ENCODE results near the gene SPDYA. TPM values are rescaled to one million over a fixed set of nuclear protein-coding genes. Genes with fewer than 3 reads are reported as not detected.

SPDYA gene
- total RNA-seq, 1 experiment from 2014 or later: 0.69 TPM

GRCh38 chr2:28895189-28895893, 84.7 kb downstream of the SPDYA start:
- no TSS peak for BruUV-seq (replicated peaks)
- Histone ChIP-seq H3K4me3 (ENCODE audit: low read length) (peak overlapping the region; percentile 92), H4K20me1 (ENCODE audit: low read length) (peaks cover 47% of the 10 kb centered on the region), H3K9me3 (ENCODE audit: low read length) (no peaks in the 10 kb centered on the region), H3K27ac (ENCODE audit: low read length) (peak overlapping the region; percentile 71), H3K27me3 (ENCODE audit: low read length) (no peaks in the 10 kb centered on the region), H3K9ac (ENCODE audit: low read length) (peak overlapping the region; percentile 99), H3K36me3 (ENCODE audit: low read depth, low read length) (peaks cover 17% of the 10 kb centered on the region; the same call in 1 of the 2 replicates), H3K4me1 (ENCODE audit: insufficient read depth, low read length) (peaks cover 24% of the 10 kb centered on the region), H3K9me2 (replicated peaks; ENCODE audit: low read length) (no peaks in the 10 kb centered on the region), H3K4me2 (ENCODE audit: low read length) (peak overlapping the region; percentile 93), H3K79me2 (ENCODE audit: low read length) (peaks cover 59% of the 10 kb centered on the region), H2AFZ (ENCODE audit: low read length) (peak overlapping the region; percentile 57; the same call in 1 of the 2 replicates), H3F3A (ENCODE audit: low read length, unreplicated experiment) (no peaks in the 10 kb centered on the region)
- TF ChIP-seq CTCF (conservative IDR thresholded peaks at IDR 0.05; ENCODE audit: low read depth, low read length): no peak
- TF ChIP-seq EZH2 (IDR thresholded peaks at IDR 0.05; ENCODE audit: low read length, unreplicated experiment): no peak
- TF ChIP-seq EZH2phosphoT487 (IDR thresholded peaks at IDR 0.05; ENCODE audit: borderline replicate concordance, low read length): no peak
- intact Hi-C loops (cut with micrococcal nuclease): no loop called here
- DNase-seq (peak; percentile 69), ATAC-seq (peak; percentile 34)
- POLR2A ChIA-PET (ENCODE audit: unreplicated experiment): interaction anchor here (0.6 kb wide), 2 partner anchors 27 to 38 kb away, joined by 4 to 6 read pairs; no protein-coding TSS in a partner anchor
- CTCF ChIA-PET: interaction anchor here (0.6 kb wide), 2 partner anchors 25 to 72 kb away, joined by 3 to 4 read pairs; partner anchors contain the start of gene TRMT61B

- peaks cover 26% of the 10 kb centered on the region; the same call in 1 of the 2 replicates for H3K36me3 ChIP-seq (ENCODE audit: low read depth, low read length)
- H3K4me1 ChIP-seq (ENCODE audit: insufficient read depth, low read length): peaks cover 24% of the 10 kb centered on the region
- H3K27ac ChIP-seq (ENCODE audit: low read length): no peak overlapping the region
- no peak overlapping the region for H2AFZ ChIP-seq (ENCODE audit: low read length)
- H3K4me3 ChIP-seq (ENCODE audit: low read length): peak overlapping the region; percentile 92
- no peaks in the 10 kb centered on the region for H3K9me2 ChIP-seq (replicated peaks; ENCODE audit: low read length)
- intact Hi-C loops (cut with micrococcal nuclease): no loop called here
- POLR2A ChIA-PET (ENCODE audit: unreplicated experiment): no interaction called here
- H4K20me1 ChIP-seq (ENCODE audit: low read length): peaks cover 63% of the 10 kb centered on the region
- ATAC-seq (peak; percentile 31), DNase-seq (peak; percentile 73)
- no peaks in the 10 kb centered on the region for H3K27me3 ChIP-seq (ENCODE audit: low read length)
- BruUV-seq (replicated peaks): no TSS peak
- TF ChIP-seq EZH2 (IDR thresholded peaks at IDR 0.05; ENCODE audit: low read length, unreplicated experiment): no peak
- no peak for TF ChIP-seq EZH2phosphoT487 (IDR thresholded peaks at IDR 0.05; ENCODE audit: borderline replicate concordance, low read length)
- no peak for TF ChIP-seq CTCF (conservative IDR thresholded peaks at IDR 0.05; ENCODE audit: low read depth, low read length)
- no peak overlapping the region for H3K9ac ChIP-seq (ENCODE audit: low read length)
- H3K79me2 ChIP-seq (ENCODE audit: low read length): peaks cover 75% of the 10 kb centered on the region
- H3K9me3 ChIP-seq (ENCODE audit: low read length): no peaks in the 10 kb centered on the region
- peaks cover 5% of the 10 kb centered on the region for H3F3A ChIP-seq (ENCODE audit: low read length, unreplicated experiment)
- peak overlapping the region; percentile 93 for H3K4me2 ChIP-seq (ENCODE audit: low read length)
- CTCF ChIA-PET: interaction anchor here (0.5 kb wide), 1 partner anchor 789 kb away, joined by 3 read pairs; no protein-coding TSS in a partner anchor
Measured at GRCh38 chr2:28896906-28897305, 86.3 kb downstream of the SPDYA start.

GRCh38 chr2:28898048-28898447, 87.4 kb downstream of the SPDYA start:
- Histone ChIP-seq H3K4me2 (ENCODE audit: low read length) (peak overlapping the region; percentile 93), H3K9ac (ENCODE audit: low read length) (no peak overlapping the region), H3K9me3 (ENCODE audit: low read length) (no peaks in the 10 kb centered on the region), H3K27me3 (ENCODE audit: low read length) (no peaks in the 10 kb centered on the region), H3K4me1 (ENCODE audit: insufficient read depth, low read length) (peaks cover 31% of the 10 kb centered on the region), H3K4me3 (ENCODE audit: low read length) (peak overlapping the region; percentile 92), H3K27ac (ENCODE audit: low read length) (no peak overlapping the region), H3K36me3 (ENCODE audit: low read depth, low read length) (peaks cover 38% of the 10 kb centered on the region), H3F3A (ENCODE audit: low read length, unreplicated experiment) (peaks cover 7% of the 10 kb centered on the region), H2AFZ (ENCODE audit: low read length) (no peak overlapping the region), H4K20me1 (ENCODE audit: low read length) (peaks cover 74% of the 10 kb centered on the region), H3K79me2 (ENCODE audit: low read length) (peaks cover 87% of the 10 kb centered on the region), H3K9me2 (replicated peaks; ENCODE audit: low read length) (no peaks in the 10 kb centered on the region)
- ChIA-PET POLR2A (ENCODE audit: unreplicated experiment) (no interaction called here), CTCF (no interaction called here)
- ATAC-seq (no peak), DNase-seq (no peak)
- intact Hi-C loops (cut with micrococcal nuclease): no loop called here
- no TSS peak for BruUV-seq (replicated peaks)
- no peak for TF ChIP-seq CTCF (conservative IDR thresholded peaks at IDR 0.05; ENCODE audit: low read depth, low read length)
- no peak for TF ChIP-seq EZH2phosphoT487 (IDR thresholded peaks at IDR 0.05; ENCODE audit: borderline replicate concordance, low read length)
- no peak for TF ChIP-seq EZH2 (IDR thresholded peaks at IDR 0.05; ENCODE audit: low read length, unreplicated experiment)
